Measurements from ENCODE around the gene RARS1. TPM values are rescaled to one million over a fixed set of nuclear protein-coding genes. Genes with fewer than 3 reads are reported as not detected.

Gene RARS1
- total RNA-seq = 100 to 1,000 TPM in 1 of 2 donors, 10 to 100 TPM in 1; 98.9 to 109 TPM
- 80.6 TPM for polyA plus RNA-seq (2013, experiment 1 of 2)
- 75.0 TPM for polyA plus RNA-seq (2013, experiment 2 of 2)
- long read RNA-seq, experiment 1, transcript RARS-201 (15 exons, 2,146 nt) = major isoform, 31 of 59 reads
- long read RNA-seq, experiment 1, partial matches to known transcripts = 24 of 59 reads
- long read RNA-seq, experiment 1, other reads (novel, unspliced or antisense) = 4 of 59 reads
- long read RNA-seq, experiment 2, transcript RARS-201 (15 exons, 2,146 nt) = major isoform, 159 of 185 reads
- long read RNA-seq, experiment 2, partial matches to known transcripts = 12 of 185 reads
- long read RNA-seq, experiment 2, other reads (novel, unspliced or antisense) = 14 of 185 reads
- long read RNA-seq, experiment 3, transcript RARS-201 (15 exons, 2,146 nt) = major isoform, 296 of 387 reads
- long read RNA-seq, experiment 3, partial matches to known transcripts = 83 of 387 reads
- long read RNA-seq, experiment 3, other reads (novel, unspliced or antisense) = 5 of 387 reads
- long read RNA-seq, experiment 4, transcript RARS-201 (15 exons, 2,146 nt) = major isoform, 253 of 327 reads
- long read RNA-seq, experiment 4, transcript RARS-209 (3 exons, 757 nt) = minor isoform, 33 of 327 reads
- long read RNA-seq, experiment 4, partial matches to known transcripts = 28 of 327 reads
- long read RNA-seq, experiment 4, other reads (novel, unspliced or antisense) = 12 of 327 reads

- peaks cover 2% of the 10 kb centered on the region for H3K27me3 Mint-ChIP-seq (ENCODE audit: insufficient read depth)
- Histone ChIP-seq H3K9ac (ENCODE audit: extremely low read depth, low read length, poor library complexity, severe bottlenecking) (peak within 1 kb of the TSS; percentile 74), H3K4me3 (ENCODE audit: low read length) (peak within 1 kb of the TSS; percentile 100), H3K4me1 (ENCODE audit: control insufficient read depth, insufficient read depth, low read length) (peaks cover 7% of the 10 kb centered on the region), H3K27ac (ENCODE audit: low read depth, low read length) (no peak within 1 kb of the TSS), H3K9me3 (ENCODE audit: control insufficient read depth, low read length) (no peaks in the 10 kb centered on the region), H3K27me3 (ENCODE audit: control insufficient read depth, insufficient read depth, low read length, poor library complexity, severe bottlenecking) (peaks cover 8% of the 10 kb centered on the region), H3K36me3 (ENCODE audit: control insufficient read depth, insufficient read depth, low read length) (peaks cover 37% of the 10 kb centered on the region)
- WGBS, 2 experiments (ENCODE audit: insufficient coverage in 1 of 2, insufficient read length in 1 of 2) = 0 to 3% methylated on average over 14 to 40 of the region's 40 CpGs
- TF ChIP-seq, protein P1, sequence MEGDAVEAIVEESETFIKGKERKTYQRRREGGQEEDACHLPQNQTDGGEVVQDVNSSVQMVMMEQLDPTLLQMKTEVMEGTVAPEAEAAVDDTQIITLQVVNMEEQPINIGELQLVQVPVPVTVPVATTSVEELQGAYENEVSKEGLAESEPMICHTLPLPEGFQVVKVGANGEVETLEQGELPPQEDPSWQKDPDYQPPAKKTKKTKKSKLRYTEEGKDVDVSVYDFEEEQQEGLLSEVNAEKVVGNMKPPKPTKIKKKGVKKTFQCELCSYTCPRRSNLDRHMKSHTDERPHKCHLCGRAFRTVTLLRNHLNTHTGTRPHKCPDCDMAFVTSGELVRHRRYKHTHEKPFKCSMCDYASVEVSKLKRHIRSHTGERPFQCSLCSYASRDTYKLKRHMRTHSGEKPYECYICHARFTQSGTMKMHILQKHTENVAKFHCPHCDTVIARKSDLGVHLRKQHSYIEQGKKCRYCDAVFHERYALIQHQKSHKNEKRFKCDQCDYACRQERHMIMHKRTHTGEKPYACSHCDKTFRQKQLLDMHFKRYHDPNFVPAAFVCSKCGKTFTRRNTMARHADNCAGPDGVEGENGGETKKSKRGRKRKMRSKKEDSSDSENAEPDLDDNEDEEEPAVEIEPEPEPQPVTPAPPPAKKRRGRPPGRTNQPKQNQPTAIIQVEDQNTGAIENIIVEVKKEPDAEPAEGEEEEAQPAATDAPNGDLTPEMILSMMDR (conservative IDR thresholded peaks at IDR 0.05) = peak; percentile 92
- no peaks in the 10 kb centered on the region for H3K9me3 Mint-ChIP-seq
- H3K27ac Mint-ChIP-seq = peak within 1 kb of the TSS; percentile 98
- peaks cover 9% of the 10 kb centered on the region for H3K4me1 Mint-ChIP-seq
- peaks cover 27% of the 10 kb centered on the region for H3K36me3 Mint-ChIP-seq (ENCODE audit: low read depth)
- H3K4me3 Mint-ChIP-seq = peak within 1 kb of the TSS; percentile 100
- peak; percentile 98 for DNase-seq
Measured at GRCh38 chr5:168486136-168486879, at the start of gene RARS1. Gene RARS1 (plus strand): TSS chr5:168486471. CDS start chr5:168486499, 28 bp downstream.

DNA sequence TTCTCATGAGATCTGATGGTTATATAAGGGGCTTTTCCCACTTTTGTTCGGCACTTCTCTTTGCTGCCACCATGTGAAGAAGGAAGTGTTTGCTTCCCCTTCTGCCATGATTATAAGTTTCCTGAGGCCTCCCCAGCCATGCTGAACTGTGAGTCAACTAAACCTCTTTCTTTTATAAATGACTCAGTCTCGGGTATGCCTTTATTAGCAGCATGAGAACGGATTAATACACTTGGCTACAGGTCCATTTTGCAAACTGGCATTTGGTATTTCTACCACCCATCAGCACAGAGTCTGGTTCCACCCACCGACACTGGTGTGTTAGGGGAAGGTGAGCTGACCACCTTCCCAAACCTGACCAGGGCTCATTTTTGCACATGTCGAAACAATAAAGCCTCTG, 47.9 kb upstream of the RARS1 start:
- Mint-ChIP-seq H3K27ac (no peak overlapping the region), H3K27me3 (ENCODE audit: insufficient read depth) (no peaks in the 10 kb centered on the region), H3K4me3 (no peak overlapping the region), H3K4me1 (peaks cover 6% of the 10 kb centered on the region), H3K9me3 (no peaks in the 10 kb centered on the region), H3K36me3 (ENCODE audit: low read depth) (peaks cover 35% of the 10 kb centered on the region)
- no peak for DNase-seq
- Histone ChIP-seq H3K36me3 (ENCODE audit: control insufficient read depth, insufficient read depth, low read length) (peaks cover 8% of the 10 kb centered on the region), H3K27me3 (ENCODE audit: control insufficient read depth, insufficient read depth, low read length, poor library complexity, severe bottlenecking) (no peaks in the 10 kb centered on the region), H3K9me3 (ENCODE audit: control insufficient read depth, low read length) (no peaks in the 10 kb centered on the region), H3K4me3 (ENCODE audit: low read length) (no peak overlapping the region), H3K4me1 (ENCODE audit: control insufficient read depth, insufficient read depth, low read length) (no peaks in the 10 kb centered on the region), H3K9ac (ENCODE audit: extremely low read depth, low read length, poor library complexity, severe bottlenecking) (no peak overlapping the region), H3K27ac (ENCODE audit: low read depth, low read length) (no peak overlapping the region)
- TF ChIP-seq, protein P1 (conservative IDR thresholded peaks at IDR 0.05) = no peak
- 92 to 98% methylated on average over 4 to 5 of the region's 5 CpGs for WGBS, 2 experiments (ENCODE audit: insufficient coverage in 1 of 2, insufficient read length in 1 of 2)

- DNase-seq = no peak
- Mint-ChIP-seq H3K36me3 (ENCODE audit: low read depth) (peaks cover 19% of the 10 kb centered on the region), H3K4me1 (no peaks in the 10 kb centered on the region), H3K4me3 (no peak overlapping the region), H3K27me3 (ENCODE audit: insufficient read depth) (no peaks in the 10 kb centered on the region), H3K9me3 (no peaks in the 10 kb centered on the region), H3K27ac (no peak overlapping the region)
- H3K27me3 ChIP-seq (ENCODE audit: control insufficient read depth, insufficient read depth, low read length, poor library complexity, severe bottlenecking) = no peaks in the 10 kb centered on the region
- no peaks in the 10 kb centered on the region for H3K9me3 ChIP-seq (ENCODE audit: control insufficient read depth, low read length)
- no peak overlapping the region for H3K27ac ChIP-seq (ENCODE audit: low read depth, low read length)
- no peaks in the 10 kb centered on the region for H3K4me1 ChIP-seq (ENCODE audit: control insufficient read depth, insufficient read depth, low read length)
- no peak overlapping the region for H3K4me3 ChIP-seq (ENCODE audit: low read length)
- no peak overlapping the region for H3K9ac ChIP-seq (ENCODE audit: extremely low read depth, low read length, poor library complexity, severe bottlenecking)
- TF ChIP-seq, protein P1 (conservative IDR thresholded peaks at IDR 0.05) = no peak
- peaks cover 4% of the 10 kb centered on the region for H3K36me3 ChIP-seq (ENCODE audit: control insufficient read depth, insufficient read depth, low read length)
Measured at GRCh38 chr5:168443533-168443932, 42.7 kb upstream of the RARS1 start.

Measured in endodermal cell (in vitro differentiated cells).